Amniotic epithelial cell (primary cell): ENCODE data around the gene CASP8AP2.
"Not testable (repeated sequence)": the region's sequence is repeated elsewhere in the genome, so short reads cannot be mapped to it uniquely, and the experiment has no call there.

Experiments
- DNase-seq: peaks from one replicate; pipeline ENCODE4 v3.0.0-alpha.2; 2010; ENCODE audit warnings: low read depth

CASP8AP2 gene

DNA sequence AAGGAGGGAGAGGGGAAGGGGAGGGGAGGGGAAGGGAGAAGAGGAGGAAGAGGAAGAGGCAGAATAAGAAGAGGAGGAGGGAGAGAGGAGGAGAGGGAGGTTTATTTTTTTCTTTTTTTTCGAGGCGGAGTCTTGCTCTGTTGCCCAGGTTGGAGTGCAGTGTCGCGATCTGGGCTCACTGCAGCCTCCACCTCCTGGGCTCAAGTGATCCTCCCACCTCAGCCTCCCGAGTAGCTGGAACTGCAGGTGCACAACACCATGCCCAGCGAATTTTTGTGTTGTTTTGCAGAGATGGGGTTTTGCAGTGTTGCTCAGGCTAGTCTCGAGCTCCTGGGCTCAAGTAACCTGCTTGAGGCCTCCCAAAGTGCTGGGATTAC, 58.4 kb downstream of the CASP8AP2 start:
- no peak for DNase-seq

DNA sequence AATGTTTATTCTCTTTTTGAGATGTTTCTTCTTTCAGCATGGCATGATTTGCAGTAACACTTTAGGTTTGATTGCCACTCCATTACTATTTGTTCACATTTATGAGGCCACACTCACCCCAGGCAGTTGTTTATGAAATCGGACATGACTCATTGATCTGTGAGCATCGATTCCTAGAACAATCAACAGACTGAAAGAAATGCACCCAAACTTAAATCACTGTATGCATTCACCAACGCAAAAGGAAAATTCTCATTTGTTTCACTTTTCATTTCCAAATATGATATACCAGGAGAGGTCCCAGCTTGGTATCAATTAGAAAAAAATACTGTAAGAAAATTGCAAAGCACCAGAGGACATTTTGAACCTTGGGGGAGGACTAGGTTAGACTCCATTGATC, 59.2 kb downstream of the CASP8AP2 start:
- no peak for DNase-seq

DNA sequence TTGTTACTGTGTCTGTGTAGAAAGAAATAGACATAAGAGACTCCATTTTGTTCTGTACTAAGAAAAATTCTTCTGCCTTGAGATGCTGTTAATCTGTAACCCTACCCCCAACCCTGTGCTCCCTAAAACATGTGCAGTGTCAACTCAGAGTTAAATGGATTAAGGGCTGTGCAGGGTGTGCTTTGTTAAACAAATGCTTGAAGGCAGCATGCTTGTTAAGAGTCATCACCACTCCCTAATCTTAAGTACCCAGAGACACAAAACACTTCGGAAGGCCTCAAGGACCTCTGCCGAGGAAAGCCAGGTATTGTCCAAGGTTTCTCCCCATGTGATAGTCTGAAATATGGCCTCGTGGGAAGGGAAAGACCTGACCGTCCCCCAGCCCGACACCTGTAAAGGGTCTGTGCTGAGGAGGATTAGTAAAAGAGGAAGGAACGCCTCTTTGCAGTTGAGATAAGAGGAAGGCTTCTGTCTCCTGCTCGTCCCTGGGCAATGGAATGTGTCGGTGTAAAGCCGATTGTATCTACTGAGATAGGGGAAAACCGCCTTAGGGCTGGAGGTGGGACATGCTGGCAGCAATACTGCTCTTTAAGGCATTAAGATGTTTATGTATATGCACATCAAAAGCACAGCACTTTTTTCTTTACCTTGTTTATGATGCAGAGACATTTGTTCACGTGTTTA, 61.3 kb downstream of the CASP8AP2 start:
- DNase-seq: not testable (repeated sequence)

DNA sequence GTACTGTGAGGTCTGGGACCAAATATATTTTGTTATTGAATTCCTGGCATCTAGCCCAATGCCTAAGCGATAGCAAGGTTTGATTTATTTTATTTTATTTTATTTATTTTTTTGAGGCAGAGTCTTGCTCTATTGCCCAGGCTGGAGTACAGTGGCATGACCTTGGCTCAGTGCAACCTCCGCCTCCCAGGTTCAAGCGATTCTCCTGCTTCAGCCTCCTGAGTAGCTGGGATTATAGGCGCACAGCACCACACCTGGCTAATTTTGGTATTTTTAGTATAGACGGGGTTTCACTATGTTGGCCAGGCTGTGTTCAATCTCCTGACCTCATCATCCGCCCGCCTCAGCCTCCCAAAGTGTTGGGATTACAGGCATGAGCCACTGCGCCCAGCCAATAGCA, 62.9 kb downstream of the CASP8AP2 start:
- DNase-seq: not testable (repeated sequence)

- DNase-seq: no peak
Measured at GRCh38 chr6:89894169-89894568, 64.5 kb downstream of the CASP8AP2 start, which contains the start of gene GJA10. GJA10 (plus strand) TSS chr6:89894469; CDS start chr6:89894469, 0 bp downstream.

GRCh38 chr6:89895276-89895874, 65.7 kb downstream of the CASP8AP2 start:
- peak; percentile 75 for DNase-seq

GRCh38 chr6:89910001-89910901, 80.6 kb downstream of the CASP8AP2 start:
- not testable (repeated sequence) for DNase-seq

- no peak for DNase-seq
Measured at GRCh38 chr6:89910902-89911240, 81.2 kb downstream of the CASP8AP2 start.

GRCh38 chr6:89916136-89916920, 86.6 kb downstream of the CASP8AP2 start:
- DNase-seq: no peak

DNA sequence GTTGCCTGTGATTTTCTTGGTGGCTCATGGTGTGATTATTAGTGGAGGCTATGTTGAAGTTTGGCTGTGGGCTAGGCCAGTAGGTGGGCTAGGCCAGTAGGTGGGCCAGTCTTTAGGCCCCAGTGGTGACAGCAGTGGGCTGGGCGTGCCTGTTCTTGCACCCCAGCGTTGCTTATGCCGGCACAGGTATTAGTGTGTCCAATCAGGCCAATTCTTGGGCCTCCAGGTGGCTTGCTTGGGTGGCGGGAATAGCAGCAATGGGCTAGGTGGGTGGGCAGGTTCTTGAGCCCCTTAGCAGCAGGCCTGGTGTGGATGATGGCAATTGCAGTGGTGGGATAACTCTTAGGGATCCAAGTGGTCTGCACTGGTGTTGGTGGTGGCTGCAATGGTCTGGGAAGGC, 87.5 kb downstream of the CASP8AP2 start:
- DNase-seq: no peak

- no peak for DNase-seq
Measured at GRCh38 chr6:89917801-89918366, 88.2 kb downstream of the CASP8AP2 start.
